ENCODE results near the gene ENOPH1. TPM values are rescaled to one million over a fixed set of nuclear protein-coding genes. Genes with fewer than 3 reads are reported as not detected.

Gene ENOPH1
- total RNA-seq, 1 donor from 2014 or later, result 14.6 TPM

- intact Hi-C loops (cut with DNase I), result no loop called here
- ATAC-seq (no peak), DNase-seq (ENCODE audit: missing footprints) (no peak)
Observed at GRCh38 chr4:82493721-82494425, 63.5 kb downstream of the ENOPH1 start.

GRCh38 chr4:82495666-82496065, 65.3 kb downstream of the ENOPH1 start:
- ATAC-seq (no peak), DNase-seq (ENCODE audit: missing footprints) (no peak)
- intact Hi-C loops (cut with DNase I), result no loop called here

- intact Hi-C loops (cut with DNase I), result no loop called here
- no peak for DNase-seq (ENCODE audit: missing footprints)
- no peak for ATAC-seq
Observed at GRCh38 chr4:82496349-82496748, 66.0 kb downstream of the ENOPH1 start.

GRCh38 chr4:82499738-82500434, 69.5 kb downstream of the ENOPH1 start:
- intact Hi-C loops (cut with DNase I), result no loop called here
- ATAC-seq (no peak), DNase-seq (ENCODE audit: missing footprints) (no peak)

GRCh38 chr4:82500435-82501153, 70.2 kb downstream of the ENOPH1 start:
- intact Hi-C loops (cut with DNase I), result no loop called here
- ATAC-seq (peak; percentile 57), DNase-seq (ENCODE audit: missing footprints) (no peak)

- DNase-seq (ENCODE audit: missing footprints) (no peak), ATAC-seq (no peak)
- intact Hi-C loops (cut with DNase I), result no loop called here
Observed at GRCh38 chr4:82501154-82501442, 70.7 kb downstream of the ENOPH1 start.

GRCh38 chr4:82508011-82508410, 77.6 kb downstream of the ENOPH1 start:
- ATAC-seq (no peak), DNase-seq (ENCODE audit: missing footprints) (no peak)
- intact Hi-C loops (cut with DNase I), result no loop called here

- no peak for ATAC-seq
- intact Hi-C loops (cut with DNase I), result no loop called here
- DNase-seq (ENCODE audit: missing footprints), result no peak
Observed at GRCh38 chr4:82508806-82509428, 78.5 kb downstream of the ENOPH1 start.

GRCh38 chr4:82510216-82510615, 79.8 kb downstream of the ENOPH1 start:
- DNase-seq (ENCODE audit: missing footprints), result no peak
- no peak for ATAC-seq
- intact Hi-C loops (cut with DNase I), result no loop called here

Other genes with a start within 250 kb of the ENOPH1 start
- gene HNRNPD, start 56.6 kb upstream of the ENOPH1 start, total RNA-seq, result 111 TPM
- gene HNRNPDL, start 128 bp upstream of the ENOPH1 start, total RNA-seq, result 103 TPM
- 19.6 TPM for gene TMEM150C, start 131.4 kb downstream of the ENOPH1 start, total RNA-seq

Measured in Right ventricle myocardium inferior (tissue), 1 donor.